Left ventricle myocardium superior (tissue), 1 donor: ENCODE data around the gene TCEANC2. TPM values are rescaled to one million over a fixed set of nuclear protein-coding genes. Genes with fewer than 3 reads are reported as not detected.
"Not testable (repeated sequence)": the region's sequence is repeated elsewhere in the genome, so short reads cannot be mapped to it uniquely, and the experiment has no call there.

Source experiments
- ATAC-seq: fragments of 200-7000 bp; cut with Tn5 transposase; one replicate; pipeline ENCODE4 v1.9.1; 2020; ENCODE audit warnings: mild to moderate bottlenecking, moderate library complexity
- DNase-seq: peaks from one replicate; pipeline ENCODE4 v3.0.0-alpha.2; 2020
- intact Hi-C: fragments of 100-400 bp; cut with micrococcal nuclease; formaldehyde crosslinking; loops from one replicate; pipeline ENCODE4 v1.11.0; 2022
- long read RNA-seq: library from polyadenylated mRNA; unstranded; transcript quantifications from one replicate; pipeline ENCODE4 v2.0.0, GENCODE V29; 2021
- total RNA-seq: library from RNA; stranded (reverse); fragmentation: NEBNext Ultra II Directional; extraction: Animal tissue kit (Norgen Biotek cat#: 25700); gene quantifications from one replicate; pipeline ENCODE4 v1.2.1, GENCODE V29; 2021
- donor health status: DM: no; HTN: yes; CAD: no; lungs with severe emphysema.

Gene TCEANC2
- total RNA-seq, result 4.7 TPM
- long read RNA-seq, full-length matches to known transcripts, result 1 of 5 reads
- long read RNA-seq, partial matches to known transcripts, result 1 of 5 reads
- long read RNA-seq, other reads (novel, unspliced or antisense), result 3 of 5 reads

- ATAC-seq (peak; percentile 96), DNase-seq (peak; percentile 98)
- intact Hi-C loops, result no loop called here
Observed at GRCh38 chr1:54052934-54053744, at the start of gene TCEANC2, which contains the start of gene TMEM59. Gene TCEANC2 (plus strand): TSS chr1:54053608. CDS start chr1:54054423, 815 bp downstream. Gene TMEM59 (minus strand): TSS chr1:54053204. CDS start chr1:54053188, 16 bp downstream.

DNA sequence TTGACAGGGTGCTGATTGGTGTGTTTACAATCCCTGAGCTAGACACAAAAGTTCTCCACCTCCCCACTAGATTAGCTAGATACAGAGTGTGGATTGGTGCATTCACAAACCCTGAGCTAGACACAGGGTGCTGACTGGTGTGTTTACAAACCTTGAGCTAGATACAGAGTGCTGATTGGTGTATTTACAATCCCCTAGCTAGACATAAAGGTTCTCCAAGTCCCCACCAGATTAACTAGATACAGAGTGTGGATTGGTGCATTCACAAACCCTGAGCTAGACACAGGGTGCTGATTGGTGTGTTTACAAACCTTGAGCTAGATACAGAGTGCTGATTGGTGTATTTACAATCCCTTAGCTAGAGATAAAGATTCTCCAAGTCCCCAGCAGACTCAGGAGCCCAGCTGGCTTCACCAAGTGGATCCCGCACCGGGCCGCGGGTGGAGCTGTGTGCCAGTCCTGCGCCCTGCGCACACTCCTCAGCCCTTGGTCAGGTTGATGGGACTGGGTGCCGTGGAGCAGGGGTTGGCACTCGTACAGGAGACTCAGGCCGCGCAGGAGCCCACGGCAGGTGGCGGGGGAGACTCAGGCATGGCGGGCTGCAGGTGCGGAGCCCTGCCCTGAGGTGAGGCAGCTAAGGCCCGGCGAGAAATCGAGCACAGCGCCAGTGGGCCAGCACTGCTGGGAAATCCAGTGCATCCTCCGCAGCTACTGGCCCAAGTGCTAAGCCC lies 49.5 kb upstream of the TCEANC2 start:
- DNase-seq, ATAC-seq, intact Hi-C loops: not testable (repeated sequence)

DNA sequence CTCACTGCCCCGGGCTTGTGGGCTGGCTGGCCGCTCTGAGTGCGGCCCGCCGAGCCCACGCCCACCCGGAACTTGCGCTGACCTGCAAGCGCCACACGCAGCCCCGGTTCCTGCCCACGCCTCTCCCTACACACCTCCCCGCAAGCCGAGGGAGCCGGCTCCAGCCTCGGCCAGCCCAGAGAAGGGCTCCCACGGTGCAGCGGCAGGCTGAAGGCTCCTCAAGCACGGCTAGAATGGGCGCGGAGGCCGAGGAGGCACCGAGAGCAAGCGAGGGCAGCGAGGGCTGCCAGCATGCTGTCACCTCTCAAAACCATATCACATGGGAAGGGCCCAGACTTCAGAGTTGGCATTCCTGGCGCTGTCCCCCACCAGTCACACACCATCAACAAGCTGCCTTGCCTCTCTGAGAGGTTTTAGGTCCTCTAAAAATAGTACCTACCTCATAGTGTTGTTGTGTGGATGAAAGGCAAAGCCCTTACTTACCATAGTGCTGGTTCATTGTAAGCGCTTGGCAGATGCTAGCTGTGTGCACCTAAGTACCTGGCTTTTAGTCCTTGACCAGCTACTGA lies 48.8 kb upstream of the TCEANC2 start:
- intact Hi-C loops, result no loop called here
- peak; percentile 84 for ATAC-seq
- DNase-seq, result no peak

- ATAC-seq, result no peak
- no peak for DNase-seq
- intact Hi-C loops, result no loop called here
Observed at GRCh38 chr1:54006508-54006907, 46.9 kb upstream of the TCEANC2 start.

DNA sequence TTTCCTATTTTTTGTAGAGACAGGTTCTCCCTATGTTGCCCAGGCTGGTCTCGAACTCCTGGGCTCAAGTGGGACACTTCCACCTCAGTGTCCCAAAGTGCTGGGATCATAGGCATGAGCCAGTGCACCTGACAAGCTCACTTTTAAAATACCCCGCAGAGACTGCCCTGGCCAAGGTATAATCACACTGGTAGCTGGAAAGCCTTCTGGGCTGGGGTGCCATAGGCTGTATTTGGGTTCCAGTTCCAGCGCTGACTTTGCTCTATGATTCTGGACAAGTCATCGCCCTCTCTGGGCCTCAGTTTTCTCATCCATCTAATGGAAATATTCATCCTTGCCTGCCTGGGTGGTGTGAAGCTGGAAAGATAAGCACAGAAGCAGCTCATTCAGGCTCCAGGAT lies 45.8 kb upstream of the TCEANC2 start:
- ATAC-seq (no peak), DNase-seq (no peak)
- intact Hi-C loops, result no loop called here

GRCh38 chr1:54008876-54009275 lies 44.5 kb upstream of the TCEANC2 start:
- DNase-seq, result no peak

DNA sequence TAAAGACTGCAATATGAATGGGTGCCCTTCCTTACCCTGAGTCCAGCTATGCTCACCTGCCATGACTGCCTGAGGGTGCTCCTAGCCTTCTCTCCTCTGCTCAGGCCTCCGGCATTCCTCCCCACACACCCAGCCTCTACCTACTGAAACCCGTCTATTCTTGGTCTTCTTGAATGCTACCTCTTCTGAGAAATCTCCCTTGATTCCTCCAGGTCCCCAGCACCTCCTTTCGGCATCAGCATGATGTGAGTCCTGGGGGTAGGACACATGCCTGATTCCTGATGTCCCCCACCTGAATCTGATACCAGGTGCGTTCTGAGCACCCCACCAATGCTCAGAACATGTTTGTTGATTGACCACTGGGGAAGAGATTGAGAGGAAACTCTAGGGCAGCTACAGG lies 44.0 kb upstream of the TCEANC2 start:
- ATAC-seq (no peak), DNase-seq (no peak)
- intact Hi-C loops, result no loop called here

More at GRCh38 chr1:54008876-54009275, 44.5 kb upstream of the TCEANC2 start:
- no peak for ATAC-seq
- intact Hi-C loops, result no loop called here

DNA sequence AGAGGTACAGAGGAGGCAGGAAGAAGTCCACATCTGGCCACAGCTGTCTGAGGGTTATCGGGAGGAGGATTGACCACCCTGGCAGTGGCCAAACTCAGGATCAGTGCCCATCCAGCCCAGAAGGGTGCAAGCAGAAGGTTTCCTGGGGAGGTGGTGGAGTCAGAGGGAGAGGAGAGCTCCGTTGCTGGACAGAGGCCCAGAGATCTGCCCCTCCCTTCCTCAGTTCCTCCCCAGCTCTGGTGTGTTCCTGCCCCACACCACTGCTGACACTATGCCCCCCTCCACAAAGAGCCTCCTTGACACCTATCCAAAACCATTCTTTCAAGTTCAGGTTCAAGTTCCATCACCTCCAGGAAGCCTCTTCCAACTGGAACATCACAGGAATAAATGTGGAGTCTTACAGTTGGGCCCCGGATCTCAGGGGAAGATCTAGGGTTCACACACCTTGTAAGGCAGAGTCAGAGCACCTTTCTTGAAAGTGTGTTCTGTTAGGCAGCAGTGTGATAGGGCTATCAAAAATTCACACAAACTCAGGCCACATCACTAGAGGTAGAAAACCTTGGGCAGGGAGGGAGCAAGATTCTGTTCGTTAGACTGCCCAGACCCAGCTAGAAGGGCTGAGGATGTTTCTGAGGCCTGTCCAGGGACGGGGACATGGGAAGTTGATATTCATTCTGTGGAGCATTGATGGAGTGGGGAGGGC lies 42.8 kb upstream of the TCEANC2 start:
- intact Hi-C loops, result no loop called here
- DNase-seq (no peak), ATAC-seq (no peak)

GRCh38 chr1:54011316-54012007 lies 41.9 kb upstream of the TCEANC2 start:
- ATAC-seq, result no peak
- no peak for DNase-seq
- intact Hi-C loops, result no loop called here

GRCh38 chr1:54012008-54012325 lies 41.4 kb upstream of the TCEANC2 start:
- intact Hi-C loops, result no loop called here
- no peak for ATAC-seq
- no peak for DNase-seq

- intact Hi-C loops, result no loop called here
- ATAC-seq (no peak), DNase-seq (no peak)
Observed at GRCh38 chr1:54012863-54013262, 40.5 kb upstream of the TCEANC2 start.

DNA sequence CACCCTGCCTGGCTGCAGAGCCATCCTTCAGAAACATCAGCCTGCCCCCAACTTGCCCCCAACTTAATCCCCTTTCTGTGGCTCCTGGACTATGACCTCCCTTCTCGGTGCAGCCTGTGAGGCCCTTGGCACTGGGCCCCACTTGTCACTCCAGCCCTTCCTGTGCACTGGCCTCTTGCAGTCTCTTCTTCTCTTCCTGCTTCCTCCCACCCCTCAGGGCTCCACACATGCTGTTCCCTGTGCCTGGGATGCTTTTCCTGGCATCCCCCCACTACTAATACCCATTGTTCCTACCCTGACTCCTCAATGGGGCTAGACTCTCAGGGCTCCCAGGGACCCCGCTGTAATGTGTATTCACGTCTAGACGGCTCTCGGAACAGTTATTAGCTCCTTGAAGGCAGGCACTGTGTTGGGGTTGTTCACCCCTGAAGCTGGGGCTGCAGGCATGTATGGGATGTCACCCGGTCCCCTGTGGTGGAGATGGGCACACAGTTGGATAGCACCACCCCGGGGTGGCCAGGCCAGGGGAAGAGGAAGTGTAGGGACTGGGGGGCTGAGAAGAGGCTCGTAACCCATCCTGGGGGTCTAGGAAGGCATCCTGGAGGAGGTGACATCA lies 39.9 kb upstream of the TCEANC2 start:
- ATAC-seq (no peak), DNase-seq (no peak)
- intact Hi-C loops, result no loop called here

- ATAC-seq (no peak), DNase-seq (no peak)
- intact Hi-C loops, result no loop called here
Observed at GRCh38 chr1:54014009-54014629, 39.3 kb upstream of the TCEANC2 start.

DNA sequence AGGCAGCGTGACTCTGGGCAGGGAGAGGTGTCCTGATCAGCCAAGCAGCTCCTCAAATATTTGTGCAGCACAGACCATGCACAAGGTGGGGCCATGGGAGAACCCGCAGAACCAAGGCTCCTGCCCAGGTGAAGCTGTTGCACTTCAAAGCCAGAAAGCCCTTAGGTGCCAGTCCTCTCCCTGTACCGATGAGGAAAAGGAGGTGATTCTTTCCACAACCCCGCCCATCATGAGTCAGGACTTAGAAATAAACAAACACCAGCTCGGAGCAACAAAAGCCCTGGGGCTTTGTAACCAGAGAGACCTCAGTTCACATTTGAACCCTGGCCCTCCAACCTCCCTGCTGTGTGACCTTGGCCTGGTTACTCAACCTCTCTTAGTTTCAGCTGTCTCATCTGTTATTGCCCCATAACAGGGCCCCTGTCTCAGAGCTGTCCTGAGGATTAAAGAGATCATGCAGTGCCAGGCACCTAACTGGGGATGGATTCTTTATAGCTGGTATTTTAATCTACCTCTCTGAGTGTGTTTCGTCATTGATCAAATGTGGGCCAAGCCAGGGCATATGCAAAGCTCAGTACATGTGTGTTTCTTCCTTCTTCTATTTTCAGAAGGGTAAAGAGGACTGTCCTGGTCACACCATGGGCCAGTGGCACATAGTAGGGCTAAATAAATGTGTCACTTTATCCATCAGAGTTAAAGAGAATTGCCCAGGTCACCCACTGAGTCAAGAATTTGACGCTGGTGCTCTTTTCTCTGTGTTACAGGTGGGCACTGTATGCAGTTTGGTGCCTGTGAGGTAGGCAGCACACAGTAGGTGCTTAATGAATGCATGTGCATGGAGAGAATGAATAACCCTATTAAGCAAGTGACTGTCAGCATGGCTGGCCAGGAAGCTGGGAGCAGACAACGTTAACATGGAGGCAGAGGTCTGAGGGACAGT lies 36.8 kb upstream of the TCEANC2 start:
- no peak for ATAC-seq
- no peak for DNase-seq
- intact Hi-C loops, result no loop called here

GRCh38 chr1:54017979-54018378 lies 35.4 kb upstream of the TCEANC2 start, which contains the start of gene LDLRAD1:
Gene LDLRAD1 (minus strand): TSS chr1:54018186. CDS start chr1:54018112, 74 bp downstream.
- intact Hi-C loops, result no loop called here
- no peak for DNase-seq
- no peak for ATAC-seq

DNA sequence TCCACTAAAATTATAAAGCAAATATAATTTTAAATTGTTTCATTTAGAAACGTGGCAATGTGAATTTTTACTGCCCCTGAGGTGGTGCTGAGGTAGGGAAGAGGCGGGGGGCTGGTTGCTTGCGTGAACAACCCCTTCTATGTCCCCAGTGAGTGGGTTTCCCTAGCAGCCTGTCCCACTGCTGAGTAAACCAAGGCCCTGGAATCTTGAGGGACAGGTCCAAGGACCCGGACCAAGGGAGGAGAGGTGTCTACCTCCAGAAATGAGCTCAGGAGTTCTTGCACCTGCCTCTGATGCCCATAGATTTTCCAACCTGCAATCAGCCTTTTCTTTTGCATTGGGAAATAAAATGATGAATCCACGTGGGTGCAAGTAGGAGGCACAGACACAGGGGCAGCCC lies 34.8 kb upstream of the TCEANC2 start:
- DNase-seq (no peak), ATAC-seq (no peak)
- intact Hi-C loops, result no loop called here
